Measurements from ENCODE around the gene IFT172. TPM values are rescaled to one million over a fixed set of nuclear protein-coding genes. Genes with fewer than 3 reads are reported as not detected.
"Not testable (repeated sequence)": the region's sequence is repeated elsewhere in the genome, so short reads cannot be mapped to it uniquely, and the experiment has no call there.

The IFT172 gene
- polyA plus RNA-seq, 3 donors, result 44.4 to 66.7 (median 46.0) TPM

DNA sequence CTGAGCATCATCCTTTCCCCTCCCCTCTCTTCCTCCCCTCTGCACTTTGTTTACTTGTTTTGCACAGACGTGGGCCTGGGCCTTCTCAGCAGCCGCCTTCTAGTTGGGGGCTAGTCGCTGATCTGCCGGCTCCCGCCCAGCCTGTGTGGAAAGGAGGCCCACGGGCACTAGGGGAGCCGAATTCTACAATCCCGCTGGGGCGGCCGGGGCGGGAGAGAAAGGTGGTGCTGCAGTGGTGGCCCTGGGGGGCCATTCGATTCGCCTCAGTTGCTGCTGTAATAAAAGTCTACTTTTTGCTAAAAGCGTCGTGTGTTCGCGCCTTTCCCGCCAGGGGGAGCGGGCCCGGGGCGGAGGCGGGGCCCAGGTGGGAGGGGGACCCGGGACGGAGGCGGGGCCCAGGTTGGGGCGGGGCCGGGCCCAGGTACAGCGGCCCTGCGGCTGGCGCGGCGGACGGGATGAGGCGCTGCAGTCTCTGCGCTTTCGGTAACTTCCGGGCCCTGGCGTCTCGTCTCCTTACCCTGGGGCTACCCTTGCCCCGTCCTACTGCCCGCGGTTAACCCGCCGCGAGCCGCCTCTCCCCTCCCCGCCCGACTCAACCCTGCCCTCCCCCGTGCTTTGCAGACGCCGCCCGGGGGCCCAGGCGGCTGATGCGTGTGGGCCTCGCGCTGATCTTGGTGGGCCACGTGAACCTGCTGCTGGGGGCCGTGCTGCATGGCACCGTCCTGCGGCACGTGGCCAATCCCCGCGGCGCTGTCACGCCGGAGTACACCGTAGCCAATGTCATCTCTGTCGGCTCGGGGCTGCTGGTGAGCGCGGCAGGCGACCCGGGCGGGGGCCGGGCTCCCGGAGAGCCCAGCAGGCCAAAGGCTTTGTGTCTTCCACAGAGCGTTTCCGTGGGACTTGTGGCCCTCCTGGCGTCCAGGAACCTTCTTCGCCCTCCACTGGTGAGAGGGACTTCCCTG is 47.3 kb downstream of the IFT172 start, which contains the start of gene KRTCAP3:
TSS of gene KRTCAP3 (plus strand) at position 424 of the 962 bp plus-strand sequence. CDS start at position 456, 32 bp downstream.
- DNase-seq (ENCODE audit: extremely low read depth in 1 of 11, low read depth in 9 of 11, low spot score in 4 of 11), result peak in 7 of 11 donors; percentile 9 to 39 (median 30)

DNA sequence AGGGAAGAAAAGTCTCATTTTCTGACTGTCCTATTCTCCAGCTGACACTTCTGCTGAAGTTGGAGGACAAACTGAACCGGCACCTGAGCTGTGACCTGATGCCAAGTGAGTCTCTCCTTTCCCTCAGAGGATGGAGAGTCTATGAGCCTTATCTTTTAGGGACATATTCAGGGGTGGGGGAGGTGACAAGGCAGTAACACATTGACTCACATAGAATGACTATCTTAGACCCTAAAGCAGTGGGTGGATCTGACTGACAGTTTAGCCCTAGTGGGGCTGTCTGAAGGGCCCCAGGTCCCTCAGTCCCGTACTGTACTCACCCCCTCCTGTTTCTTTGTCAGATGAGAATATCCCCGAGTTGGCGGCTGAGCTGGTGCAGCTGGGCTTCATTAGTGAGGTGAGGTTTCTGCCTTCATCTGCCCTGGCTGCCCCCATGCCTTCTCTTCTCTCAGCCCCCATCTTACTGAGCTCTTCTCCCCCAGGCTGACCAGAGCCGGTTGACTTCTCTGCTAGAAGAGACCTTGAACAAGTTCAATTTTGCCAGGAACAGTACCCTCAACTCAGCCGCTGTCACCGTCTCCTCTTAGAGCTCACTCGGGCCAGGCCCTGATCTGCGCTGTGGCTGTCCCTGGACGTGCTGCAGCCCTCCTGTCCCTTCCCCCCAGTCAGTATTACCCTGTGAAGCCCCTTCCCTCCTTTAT is 48.2 kb downstream of the IFT172 start:
- DNase-seq (ENCODE audit: extremely low read depth in 1 of 11, low read depth in 9 of 11, low spot score in 4 of 11), result no peak

GRCh38 chr2:27435628-27436027 is 53.9 kb downstream of the IFT172 start:
- no peak for DNase-seq (ENCODE audit: extremely low read depth in 1 of 11, low read depth in 9 of 11, low spot score in 4 of 11)

DNA sequence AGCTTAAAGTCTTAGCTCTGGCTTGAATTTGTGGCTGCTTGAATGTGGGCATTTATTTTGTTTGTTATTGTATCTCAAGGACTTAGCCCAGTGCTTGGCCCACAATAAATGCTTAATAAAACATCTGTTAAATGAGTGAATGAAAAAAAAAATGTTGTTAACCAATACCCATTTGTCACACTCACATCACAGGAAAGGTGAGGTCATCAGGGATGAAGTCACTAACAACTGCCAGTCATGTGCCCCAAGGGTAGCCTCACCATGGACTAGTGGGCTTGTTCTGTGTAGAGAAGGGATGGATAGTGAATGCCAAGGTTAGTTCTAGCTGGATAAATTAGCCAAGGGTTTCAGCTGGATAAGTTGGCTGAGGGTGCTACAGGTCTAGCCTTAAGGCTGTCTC is 58.1 kb downstream of the IFT172 start:
- no peak for DNase-seq (ENCODE audit: extremely low read depth in 1 of 11, low read depth in 9 of 11, low spot score in 4 of 11)

GRCh38 chr2:27428978-27429541 is 60.5 kb downstream of the IFT172 start:
- DNase-seq (ENCODE audit: extremely low read depth in 1 of 11, low read depth in 9 of 11, low spot score in 4 of 11), result peak in 10 of 11 donors; percentile 51 to 78 (median 68)

DNA sequence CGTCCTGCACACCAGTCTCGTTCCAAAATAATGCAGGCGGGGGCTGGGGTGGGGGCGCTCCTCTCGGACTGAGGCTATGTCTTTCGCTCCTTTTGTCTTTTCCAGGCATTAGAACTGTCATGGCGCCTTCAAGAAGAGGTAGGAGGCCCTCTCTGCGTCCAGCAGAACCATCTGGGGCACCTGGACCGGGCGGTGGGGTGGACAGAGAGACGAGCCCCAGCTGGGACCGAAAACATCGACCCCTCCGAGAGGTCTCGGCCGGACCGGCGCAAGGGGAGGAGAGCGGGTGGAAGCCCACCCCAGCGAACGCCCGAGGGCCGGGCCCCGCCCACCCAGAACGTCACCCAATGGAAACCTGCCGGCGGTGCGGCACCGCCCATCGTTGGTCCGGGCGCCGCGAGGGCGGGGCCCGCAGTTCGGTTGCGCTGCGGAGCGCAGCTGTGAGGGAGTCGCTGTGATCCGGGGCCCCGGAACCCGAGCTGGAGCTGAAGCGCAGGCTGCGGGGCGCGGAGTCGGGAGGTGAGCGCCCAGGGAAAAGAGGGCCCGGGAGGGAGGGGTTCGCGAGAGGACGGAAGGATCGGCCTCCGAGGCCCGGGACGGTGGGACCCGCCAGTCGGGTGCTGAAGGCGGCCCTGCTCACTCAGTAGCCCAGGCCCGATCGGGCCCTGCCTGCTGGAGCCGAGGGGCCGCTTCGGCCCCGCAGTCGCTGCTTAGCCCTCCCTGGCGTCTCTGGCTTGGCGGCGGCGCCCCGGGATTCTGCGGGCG is 61.1 kb downstream of the IFT172 start, which contains the start of gene NRBP1:
TSS of gene NRBP1 (plus strand) at position 419 of the 765 bp plus-strand sequence. CDS start 4,643 bp downstream, outside the sequence.
- DNase-seq (ENCODE audit: extremely low read depth in 1 of 11, low read depth in 9 of 11, low spot score in 4 of 11), result peak; percentile 88 to 94 (median 91)

GRCh38 chr2:27427863-27428212 is 61.7 kb downstream of the IFT172 start:
- no peak for DNase-seq (ENCODE audit: extremely low read depth in 1 of 11, low read depth in 9 of 11, low spot score in 4 of 11)

- not testable (repeated sequence) for DNase-seq (ENCODE audit: extremely low read depth in 1 of 11, low read depth in 9 of 11, low spot score in 4 of 11)
Measured at GRCh38 chr2:27425039-27425438, 64.5 kb downstream of the IFT172 start.

- DNase-seq (ENCODE audit: extremely low read depth in 1 of 11, low read depth in 9 of 11, low spot score in 4 of 11), result no peak
Measured at GRCh38 chr2:27422958-27423357, 66.6 kb downstream of the IFT172 start.

DNA sequence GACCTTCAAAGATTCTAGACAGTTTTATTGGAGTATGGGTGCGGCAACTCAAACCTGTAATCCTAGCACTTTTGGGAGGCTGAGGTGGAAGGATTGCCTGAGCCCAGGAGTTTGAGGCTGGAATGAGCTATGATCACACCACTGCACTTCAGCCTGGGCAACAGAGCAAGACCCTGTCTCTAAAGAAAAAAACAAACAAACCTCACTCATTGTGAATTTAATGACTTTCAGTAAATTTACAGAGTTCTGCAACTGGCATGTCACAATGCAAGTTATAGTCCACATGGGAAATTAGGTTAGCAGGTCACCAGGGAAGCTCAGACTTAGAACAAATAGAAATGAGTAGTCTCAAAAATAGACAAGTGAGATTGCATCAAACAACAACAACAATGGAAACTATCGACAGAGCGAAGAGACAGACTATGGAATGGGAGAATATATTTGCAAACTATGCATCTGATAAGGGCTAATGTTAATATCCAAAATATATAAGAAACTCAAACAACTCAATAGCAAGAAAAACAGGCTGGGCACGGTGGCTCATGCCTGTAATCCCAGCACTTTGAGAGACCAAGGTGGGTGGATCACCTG is 67.8 kb downstream of the IFT172 start:
- DNase-seq (ENCODE audit: extremely low read depth in 1 of 11, low read depth in 9 of 11, low spot score in 4 of 11), result no peak

GRCh38 chr2:27420996-27421395 is 68.5 kb downstream of the IFT172 start:
- DNase-seq (ENCODE audit: extremely low read depth in 1 of 11, low read depth in 9 of 11, low spot score in 4 of 11), result no peak

- DNase-seq (ENCODE audit: extremely low read depth in 1 of 11, low read depth in 9 of 11, low spot score in 4 of 11), result no peak
Measured at GRCh38 chr2:27416151-27416550, 73.4 kb downstream of the IFT172 start.

- DNase-seq (ENCODE audit: extremely low read depth in 1 of 11, low read depth in 9 of 11, low spot score in 4 of 11), result no peak
Measured at GRCh38 chr2:27412419-27413152, 77.0 kb downstream of the IFT172 start.

- DNase-seq (ENCODE audit: extremely low read depth in 1 of 11, low read depth in 9 of 11, low spot score in 4 of 11), result peak; percentile 84 to 93 (median 89)
Measured at GRCh38 chr2:27409321-27410073, 80.0 kb downstream of the IFT172 start, which contains the start of gene PPM1G. Gene PPM1G, minus strand, starts transcription at chr2:27409591. Its CDS starts 169 bp downstream, at chr2:27409422.

- DNase-seq (ENCODE audit: extremely low read depth in 1 of 11, low read depth in 9 of 11, low spot score in 4 of 11), result no peak
Measured at GRCh38 chr2:27408601-27409320, 80.8 kb downstream of the IFT172 start.

DNA sequence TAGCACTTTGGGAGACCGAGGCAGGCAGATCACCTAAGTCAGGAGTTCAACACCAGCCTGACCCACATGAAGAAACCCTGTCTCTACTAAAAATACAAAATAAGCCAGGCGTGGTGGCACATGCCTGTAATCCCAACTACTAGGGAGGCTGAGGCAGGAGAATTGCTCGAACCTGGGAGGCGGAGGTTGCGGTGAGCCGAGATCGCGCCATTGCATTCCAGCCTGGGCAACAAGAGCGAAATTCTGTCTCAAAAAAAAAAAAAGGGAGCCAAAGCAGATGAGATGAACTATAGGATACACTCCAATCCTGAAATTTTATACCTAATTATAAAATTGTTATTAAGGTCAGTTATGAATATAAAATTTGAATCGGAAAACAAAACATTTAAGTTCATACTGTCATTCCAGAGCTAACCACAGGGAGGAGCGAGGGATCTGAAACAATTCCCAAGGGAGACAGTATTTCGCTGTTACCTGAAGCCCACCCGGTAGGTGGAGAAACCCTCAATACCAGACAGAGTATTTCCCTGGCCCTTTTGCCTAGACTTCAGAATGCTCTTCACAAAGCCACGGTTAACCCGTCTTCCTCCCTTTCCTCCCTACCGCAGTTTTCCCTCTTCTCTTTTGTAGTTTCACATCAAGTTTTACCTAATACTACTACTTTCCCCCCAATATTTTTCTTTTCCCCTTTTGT is 81.6 kb downstream of the IFT172 start:
- DNase-seq (ENCODE audit: extremely low read depth in 1 of 11, low read depth in 9 of 11, low spot score in 4 of 11), result peak in 4 of 11 donors; percentile 27 to 52 (median 44)

Data from renal cortex interstitium (tissue), 11 donors.